GM04503 (cell line): Measurements from ENCODE around the gene CHCHD3.
A peak's percentile ranks its signal among the peaks of the same experiment; 100 is the strongest.

Source experiments
- DNase-seq: peaks from one replicate; pipeline ENCODE4 v3.0.0-alpha.2; 2012; ENCODE audit warnings: low read depth

CHCHD3 gene

GRCh38 chr7:132815696-132816311 lies 266.1 kb downstream of the CHCHD3 start:
- no peak for DNase-seq

DNA sequence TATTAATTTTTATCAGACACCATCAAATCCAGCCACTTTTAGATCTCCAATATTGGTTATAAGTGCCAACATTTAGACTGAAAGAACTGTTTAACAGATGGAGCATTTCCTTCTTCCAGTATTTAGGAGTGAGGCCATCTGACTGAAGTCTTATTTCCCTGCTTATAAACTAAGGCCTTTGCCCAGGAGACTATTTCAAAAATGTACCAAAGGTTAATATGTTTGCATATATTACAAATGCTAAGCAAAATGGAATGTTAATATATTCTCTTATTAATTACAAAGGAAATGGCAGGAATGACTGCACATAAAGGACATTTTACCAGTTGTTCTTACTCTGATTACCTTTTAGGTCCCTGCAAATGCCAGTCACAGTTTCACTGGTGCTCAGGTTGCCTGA lies 266.8 kb downstream of the CHCHD3 start:
- no peak for DNase-seq

- DNase-seq = no peak
These were observed 271.3 kb downstream of the CHCHD3 start for GRCh38 chr7:132810561-132810960.

DNA sequence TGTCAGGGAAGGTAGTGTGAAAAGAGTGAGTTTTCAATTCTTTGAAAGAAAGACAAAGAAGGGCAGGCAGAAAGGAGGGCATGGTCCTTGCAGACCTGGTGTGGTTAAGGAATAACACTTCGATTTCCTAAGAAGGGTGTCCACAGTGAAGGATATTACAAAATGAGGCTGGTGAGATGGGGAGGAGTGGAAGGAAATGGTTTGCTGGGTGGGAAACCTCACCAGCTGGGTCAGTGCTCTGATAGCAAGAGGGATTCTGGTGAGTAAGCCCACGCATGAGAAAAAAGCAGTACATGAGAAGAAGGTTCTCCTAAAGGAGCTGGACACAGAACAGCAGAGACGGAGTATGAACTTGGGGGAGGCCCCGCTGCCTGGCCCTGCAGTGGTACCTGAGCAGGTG lies 275.1 kb downstream of the CHCHD3 start:
- no peak for DNase-seq

GRCh38 chr7:132805766-132806165 lies 276.1 kb downstream of the CHCHD3 start:
- DNase-seq = no peak

GRCh38 chr7:132804849-132805485 lies 276.9 kb downstream of the CHCHD3 start:
- no peak for DNase-seq

GRCh38 chr7:132800522-132800921 lies 281.4 kb downstream of the CHCHD3 start:
- DNase-seq = no peak

DNA sequence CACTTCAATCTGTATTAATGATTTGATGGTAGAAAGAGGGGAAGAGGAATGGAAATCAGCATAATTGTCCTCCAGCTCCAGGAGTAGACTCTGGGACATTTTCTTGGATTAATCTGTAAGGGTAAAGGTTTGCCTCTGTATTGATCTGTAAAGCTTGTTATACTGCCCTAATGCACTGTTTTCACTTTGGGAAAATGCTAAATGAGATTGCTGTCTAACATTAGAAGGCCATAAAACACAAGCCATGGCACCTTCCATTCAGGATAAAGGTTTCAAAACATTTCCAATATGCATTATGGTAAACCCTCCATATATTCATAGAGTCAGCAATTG lies 282.8 kb downstream of the CHCHD3 start:
- DNase-seq = no peak

DNA sequence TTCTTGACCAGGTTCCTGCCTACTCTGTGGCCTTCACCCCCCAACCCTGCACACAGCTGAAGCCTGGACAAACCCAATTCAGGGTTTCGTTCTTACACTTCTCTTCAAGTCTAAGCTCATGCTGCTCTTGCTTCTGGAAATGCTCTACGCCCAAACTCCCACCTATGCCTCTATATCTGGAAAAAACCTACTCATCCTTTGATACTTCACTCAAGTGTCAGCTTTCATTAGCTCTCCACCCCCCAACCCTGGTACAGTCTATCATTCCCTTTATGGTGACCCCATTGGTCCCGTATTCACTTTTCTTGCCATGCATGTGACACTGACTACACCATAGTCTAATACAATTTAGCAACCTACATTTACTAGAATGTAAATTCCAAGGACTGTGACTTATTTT lies 284.7 kb downstream of the CHCHD3 start:
- no peak for DNase-seq

DNA sequence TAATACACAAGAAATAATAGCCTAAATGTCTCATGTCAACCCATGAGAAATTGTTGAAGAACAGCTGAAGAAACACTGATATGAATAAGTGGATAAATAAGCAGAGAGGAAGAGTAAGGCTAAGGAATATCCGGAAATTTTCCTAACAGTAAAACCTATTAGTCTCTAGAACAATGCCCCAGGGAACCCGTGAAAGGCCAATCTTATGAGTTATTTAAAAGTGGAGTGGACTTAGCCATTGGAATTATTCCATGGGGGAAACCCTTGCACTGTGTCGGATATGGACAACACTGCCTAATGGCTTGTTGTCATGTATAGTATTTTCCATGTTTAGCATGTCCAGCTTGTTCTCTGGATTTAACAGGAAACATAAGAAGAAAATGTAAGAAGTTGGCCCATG lies 288.4 kb downstream of the CHCHD3 start:
- DNase-seq = no peak

DNA sequence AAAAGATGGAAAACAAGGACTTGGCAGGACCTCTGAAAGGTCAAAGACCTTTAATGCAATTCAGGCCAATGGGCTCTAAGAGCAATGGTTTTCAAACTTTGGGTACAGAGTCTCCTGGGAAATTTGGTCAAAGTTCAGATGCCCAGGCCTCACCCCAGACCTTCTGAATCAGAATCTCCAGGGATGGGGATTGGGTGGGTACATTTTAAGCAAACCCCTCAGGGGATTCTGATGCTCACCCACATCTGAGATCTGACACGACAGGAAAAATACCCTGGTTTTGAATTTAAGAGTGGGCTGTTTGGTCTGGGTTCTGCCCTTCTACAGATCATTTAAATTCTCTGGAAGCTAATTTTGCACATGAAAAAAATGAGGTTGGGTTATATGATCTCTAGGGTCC lies 290.9 kb downstream of the CHCHD3 start:
- DNase-seq = no peak

- no peak for DNase-seq
These were observed 291.8 kb downstream of the CHCHD3 start for GRCh38 chr7:132790104-132790503.

GRCh38 chr7:132789281-132789680 lies 292.6 kb downstream of the CHCHD3 start:
- DNase-seq = no peak

- no peak for DNase-seq
These were observed 296.0 kb downstream of the CHCHD3 start for GRCh38 chr7:132785870-132786269.

GRCh38 chr7:132784406-132784805 lies 297.5 kb downstream of the CHCHD3 start:
- no peak for DNase-seq

GRCh38 chr7:132783824-132784223 lies 298.1 kb downstream of the CHCHD3 start:
- DNase-seq = no peak

- DNase-seq = peak; percentile 92
These were observed 298.9 kb downstream of the CHCHD3 start for GRCh38 chr7:132782777-132783640.

DNA sequence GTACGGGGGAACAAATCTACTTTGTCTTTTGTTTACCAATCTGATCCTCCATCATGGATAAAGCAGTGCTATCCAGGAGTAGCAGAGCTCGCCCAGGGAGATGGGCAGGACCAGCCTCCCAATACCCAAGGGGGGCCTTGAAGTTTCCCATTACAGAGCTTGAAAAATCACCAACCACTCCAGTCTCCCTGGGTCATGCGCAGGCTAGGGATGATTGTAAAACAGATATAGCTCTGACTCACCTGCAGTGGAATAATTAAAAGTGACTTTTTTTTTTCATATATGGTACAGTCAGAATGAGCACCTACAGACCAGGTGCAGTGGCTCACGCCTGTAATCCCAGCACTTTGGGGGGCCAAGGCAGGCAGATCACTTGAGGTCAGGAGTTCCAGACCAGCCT lies 301.1 kb downstream of the CHCHD3 start:
- DNase-seq = no peak

- no peak for DNase-seq
These were observed 302.7 kb downstream of the CHCHD3 start for GRCh38 chr7:132779164-132779563.

DNA sequence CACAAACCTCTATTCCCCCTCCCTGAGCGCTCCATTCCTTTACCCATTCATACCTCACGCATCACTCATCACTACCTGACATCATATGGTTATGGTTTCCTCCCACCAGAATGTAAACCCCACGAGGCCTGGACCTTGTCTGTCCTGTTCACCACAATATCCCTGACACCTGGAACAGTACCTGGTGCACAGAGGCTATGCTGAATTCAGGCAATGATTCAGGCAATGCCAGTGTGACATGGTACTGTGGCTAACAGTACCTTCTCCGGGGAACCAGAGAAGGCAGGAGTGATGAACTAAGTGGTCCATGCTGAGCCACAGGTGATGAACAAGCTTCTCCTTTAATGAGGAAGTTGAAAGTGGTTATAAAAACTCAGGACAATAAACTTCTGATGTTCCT lies 303.1 kb downstream of the CHCHD3 start:
- DNase-seq = no peak

DNA sequence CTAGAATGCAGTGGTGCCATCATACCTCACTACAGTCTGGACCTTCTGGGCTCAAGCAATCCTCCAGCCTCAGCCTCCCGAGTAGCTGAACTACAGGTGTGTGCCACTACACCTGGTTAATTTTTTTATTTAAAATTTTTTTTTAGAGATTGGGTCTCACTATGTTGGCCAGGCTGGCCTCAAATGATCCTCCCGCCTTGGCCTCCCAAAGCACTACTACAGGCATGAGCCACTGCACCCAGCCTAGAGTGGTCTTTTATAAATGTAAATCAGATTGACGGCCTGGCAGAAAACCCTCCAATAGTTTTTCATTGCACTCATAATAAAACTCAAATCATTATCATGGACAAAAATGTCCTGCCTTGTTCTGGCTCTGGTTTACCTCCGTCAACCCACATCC lies 303.9 kb downstream of the CHCHD3 start:
- no peak for DNase-seq

- no peak for DNase-seq
These were observed 304.5 kb downstream of the CHCHD3 start for GRCh38 chr7:132777414-132777813.

DNA sequence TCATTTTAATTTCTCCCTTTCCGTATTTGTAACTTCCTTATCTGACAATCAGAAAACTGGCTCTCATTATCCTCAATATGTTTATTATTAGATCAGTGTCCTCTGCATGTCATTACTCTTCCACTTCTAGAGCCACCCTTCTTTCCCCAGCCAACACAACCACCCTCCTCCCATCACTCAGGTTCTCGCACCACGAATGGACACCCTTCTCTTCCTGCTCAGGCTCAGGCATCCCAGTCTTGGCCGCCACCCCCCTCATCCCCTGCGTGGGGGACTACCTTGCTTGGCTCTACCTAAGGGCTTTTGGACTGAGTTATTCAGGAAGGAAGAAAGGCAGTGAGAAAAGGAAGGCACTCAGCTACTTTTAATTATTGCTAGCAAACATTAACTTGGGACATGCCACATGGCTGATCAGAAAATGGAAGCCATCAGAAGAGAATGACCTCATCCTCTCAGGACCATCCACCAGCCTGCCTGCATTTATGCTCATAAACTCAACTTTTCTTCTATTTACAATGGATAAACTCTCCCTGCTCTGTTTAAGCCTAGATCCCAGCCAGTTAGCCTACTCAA lies 305.8 kb downstream of the CHCHD3 start:
- no peak for DNase-seq
